Activated T-cell treated with anti-CD3 and anti-CD28 coated beads for 1 hour (primary cell): Measurements from ENCODE around the gene CYP1B1.
"Not testable (repeated sequence)": the region's sequence is repeated elsewhere in the genome, so short reads cannot be mapped to it uniquely, and the experiment has no call there.

Source experiments
- DNase-seq: peaks from one replicate; pipeline ENCODE4 v3.0.0-alpha.2; 2020; ENCODE audit warnings: low read depth

The CYP1B1 gene

DNA sequence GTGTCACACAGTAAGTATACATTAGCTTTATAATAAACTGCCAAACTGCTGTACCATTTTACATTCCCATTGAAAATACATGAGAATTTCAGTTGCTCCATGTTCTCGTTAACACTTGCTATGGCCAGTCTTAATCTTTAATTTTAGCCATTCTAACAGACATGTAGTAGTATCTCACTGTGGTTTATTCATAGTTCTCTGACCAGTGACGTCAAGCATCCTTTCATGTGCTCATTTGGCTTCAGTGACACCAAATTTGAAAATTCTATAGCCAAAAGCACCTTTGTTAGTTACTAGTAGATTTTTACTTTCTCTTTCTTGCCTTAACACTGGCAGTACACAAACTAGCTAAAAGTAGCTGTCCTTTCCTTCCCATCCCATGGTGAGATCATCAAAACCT, 43.0 kb downstream of the CYP1B1 start:
- DNase-seq = no peak

- DNase-seq = no peak
Measured at GRCh38 chr2:38030635-38031355, 45.2 kb downstream of the CYP1B1 start.

- no peak for DNase-seq
Measured at GRCh38 chr2:38029512-38029911, 46.4 kb downstream of the CYP1B1 start.

- no peak for DNase-seq
Measured at GRCh38 chr2:38028829-38029228, 47.1 kb downstream of the CYP1B1 start.

- no peak for DNase-seq
Measured at GRCh38 chr2:38026846-38027245, 49.1 kb downstream of the CYP1B1 start.

- DNase-seq = no peak
Measured at GRCh38 chr2:38021589-38021988, 54.4 kb downstream of the CYP1B1 start.

GRCh38 chr2:38020359-38021069, 55.4 kb downstream of the CYP1B1 start:
- not testable (repeated sequence) for DNase-seq

GRCh38 chr2:38017836-38018235, 58.1 kb downstream of the CYP1B1 start:
- no peak for DNase-seq
